Measurements from ENCODE around the gene KHDC4.

DNA sequence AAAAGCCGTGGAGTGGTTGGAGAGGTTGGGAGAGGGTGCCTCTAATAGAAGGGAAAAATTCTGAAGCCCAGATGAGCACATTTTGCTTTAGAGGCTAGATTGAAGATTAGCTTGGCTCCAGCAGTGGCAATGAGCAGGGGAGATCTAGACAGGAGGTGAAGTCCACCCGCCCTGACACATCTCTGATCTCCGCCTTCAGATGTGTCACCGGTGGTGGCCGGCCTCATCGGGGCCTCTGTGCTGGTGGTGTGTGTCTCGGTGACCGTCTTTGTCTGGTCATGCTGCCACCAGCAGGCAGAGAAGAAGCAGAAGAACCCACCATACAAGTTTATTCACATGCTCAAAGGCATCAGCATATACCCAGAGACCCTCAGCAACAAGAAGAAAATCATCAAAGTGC, 66.4 kb downstream of the KHDC4 start:
- TF ChIP-seq, protein P1, sequence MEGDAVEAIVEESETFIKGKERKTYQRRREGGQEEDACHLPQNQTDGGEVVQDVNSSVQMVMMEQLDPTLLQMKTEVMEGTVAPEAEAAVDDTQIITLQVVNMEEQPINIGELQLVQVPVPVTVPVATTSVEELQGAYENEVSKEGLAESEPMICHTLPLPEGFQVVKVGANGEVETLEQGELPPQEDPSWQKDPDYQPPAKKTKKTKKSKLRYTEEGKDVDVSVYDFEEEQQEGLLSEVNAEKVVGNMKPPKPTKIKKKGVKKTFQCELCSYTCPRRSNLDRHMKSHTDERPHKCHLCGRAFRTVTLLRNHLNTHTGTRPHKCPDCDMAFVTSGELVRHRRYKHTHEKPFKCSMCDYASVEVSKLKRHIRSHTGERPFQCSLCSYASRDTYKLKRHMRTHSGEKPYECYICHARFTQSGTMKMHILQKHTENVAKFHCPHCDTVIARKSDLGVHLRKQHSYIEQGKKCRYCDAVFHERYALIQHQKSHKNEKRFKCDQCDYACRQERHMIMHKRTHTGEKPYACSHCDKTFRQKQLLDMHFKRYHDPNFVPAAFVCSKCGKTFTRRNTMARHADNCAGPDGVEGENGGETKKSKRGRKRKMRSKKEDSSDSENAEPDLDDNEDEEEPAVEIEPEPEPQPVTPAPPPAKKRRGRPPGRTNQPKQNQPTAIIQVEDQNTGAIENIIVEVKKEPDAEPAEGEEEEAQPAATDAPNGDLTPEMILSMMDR (tag by site-specific recombination; IDR thresholded peaks at IDR 0.05), result no peak
- no peak for TF ChIP-seq TCF7L2 (IDR thresholded peaks at IDR 0.05; ENCODE audit: borderline replicate concordance, low read depth, low read length)
- TF ChIP-seq ZNF184 (tag by site-specific recombination; IDR thresholded peaks at IDR 0.05), result no peak
- TF ChIP-seq KLF7 (tag by site-specific recombination; IDR thresholded peaks at IDR 0.05; ENCODE audit: borderline replicate concordance), result no peak
- TF ChIP-seq WT1 (tag by site-specific recombination; IDR thresholded peaks at IDR 0.05), result no peak
- TF ChIP-seq ZBTB21 (tag by site-specific recombination; IDR thresholded peaks at IDR 0.05), result no peak
- no peak for TF ChIP-seq ZNF133 (tag by site-specific recombination; IDR thresholded peaks at IDR 0.05)

Data from HEK293 (cell line).